ENCODE data around the gene ASTN2. TPM values are rescaled to one million over a fixed set of nuclear protein-coding genes. Genes with fewer than 3 reads are reported as not detected.

ASTN2 gene
- total and polyA plus RNA-seq, 10 donors = 0.87 to 6.1 (median 3.7) TPM

DNA sequence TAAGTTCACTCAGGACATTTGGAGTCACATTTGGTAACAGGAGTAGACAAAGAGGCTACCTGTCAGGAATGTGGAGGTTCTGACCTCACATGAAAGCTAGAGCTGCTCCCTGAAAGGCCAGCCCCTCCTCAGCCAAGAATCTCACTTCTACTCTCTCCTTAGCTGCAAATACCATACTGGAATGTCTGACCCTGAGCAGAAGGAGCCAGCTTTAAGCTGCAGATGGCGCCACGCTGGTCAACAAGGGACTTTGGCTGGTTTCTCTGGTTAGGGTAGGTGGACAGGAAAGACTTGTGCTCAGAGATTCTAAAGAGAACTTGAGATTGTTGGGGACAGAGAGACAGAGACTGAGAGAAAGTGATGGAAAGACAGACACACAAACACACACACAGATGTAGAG lies 21.9 kb downstream of the ASTN2 start:
- intact Hi-C loops (cut with DNase I; ENCODE audit: low total_unique reads) = no loop called here
- no peaks in the 10 kb centered on the region for H3K36me3 ChIP-seq
- no peaks in the 10 kb centered on the region for H3K4me1 ChIP-seq
- WGBS, 5 donors = 59 to 83% (median 67%) methylated on average over 2 of the region's 2 CpGs
- no peak overlapping the region for H3K27ac ChIP-seq
- H3K9me3 ChIP-seq = no peaks in the 10 kb centered on the region
- H3K4me3 ChIP-seq = no peak overlapping the region
- TF ChIP-seq POLR2AphosphoS5 (IDR thresholded peaks at IDR 0.05) = no peak
- TF ChIP-seq, protein P1, sequence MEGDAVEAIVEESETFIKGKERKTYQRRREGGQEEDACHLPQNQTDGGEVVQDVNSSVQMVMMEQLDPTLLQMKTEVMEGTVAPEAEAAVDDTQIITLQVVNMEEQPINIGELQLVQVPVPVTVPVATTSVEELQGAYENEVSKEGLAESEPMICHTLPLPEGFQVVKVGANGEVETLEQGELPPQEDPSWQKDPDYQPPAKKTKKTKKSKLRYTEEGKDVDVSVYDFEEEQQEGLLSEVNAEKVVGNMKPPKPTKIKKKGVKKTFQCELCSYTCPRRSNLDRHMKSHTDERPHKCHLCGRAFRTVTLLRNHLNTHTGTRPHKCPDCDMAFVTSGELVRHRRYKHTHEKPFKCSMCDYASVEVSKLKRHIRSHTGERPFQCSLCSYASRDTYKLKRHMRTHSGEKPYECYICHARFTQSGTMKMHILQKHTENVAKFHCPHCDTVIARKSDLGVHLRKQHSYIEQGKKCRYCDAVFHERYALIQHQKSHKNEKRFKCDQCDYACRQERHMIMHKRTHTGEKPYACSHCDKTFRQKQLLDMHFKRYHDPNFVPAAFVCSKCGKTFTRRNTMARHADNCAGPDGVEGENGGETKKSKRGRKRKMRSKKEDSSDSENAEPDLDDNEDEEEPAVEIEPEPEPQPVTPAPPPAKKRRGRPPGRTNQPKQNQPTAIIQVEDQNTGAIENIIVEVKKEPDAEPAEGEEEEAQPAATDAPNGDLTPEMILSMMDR (IDR thresholded peaks at IDR 0.05 in 8 of 11, conservative IDR thresholded peaks at IDR 0.05 in 3 of 11) = no peak
- no peak for TF ChIP-seq POLR2A (IDR thresholded peaks at IDR 0.05)
- DNase-seq = no peak
- no peaks in the 10 kb centered on the region for H3K27me3 ChIP-seq (replicated peaks in 1 of 7)

DNA sequence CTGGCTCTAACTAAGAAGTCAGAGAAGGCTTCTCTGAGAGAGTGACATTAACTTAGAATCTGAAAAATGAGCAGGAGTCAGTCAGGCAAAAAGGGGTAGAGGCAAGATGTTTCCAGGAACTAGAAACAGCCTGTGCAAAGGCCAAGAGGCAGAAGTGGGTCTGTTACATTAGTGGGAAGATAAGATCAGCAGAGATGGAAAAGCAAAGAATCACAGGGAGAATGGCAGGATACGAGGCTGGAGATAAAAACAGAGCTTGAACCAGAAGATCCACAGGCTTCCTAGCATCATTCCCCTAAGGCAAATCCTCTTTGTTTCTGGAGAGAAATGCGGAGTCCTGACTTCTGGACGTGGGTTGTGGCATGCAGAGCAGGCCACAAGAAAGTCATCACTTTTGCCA lies 27.4 kb downstream of the ASTN2 start:
- H3K9me3 ChIP-seq = no peaks in the 10 kb centered on the region
- intact Hi-C loops (cut with DNase I; ENCODE audit: low total_unique reads) = no loop called here
- no peak overlapping the region for H3K27ac ChIP-seq
- H3K4me3 ChIP-seq = no peak overlapping the region
- DNase-seq = no peak
- no peaks in the 10 kb centered on the region for H3K36me3 ChIP-seq
- H3K27me3 ChIP-seq (replicated peaks in 1 of 7) = no peaks in the 10 kb centered on the region
- 38 to 66% (median 52%) methylated on average over 3 of the region's 3 CpGs for WGBS, 5 donors
- TF ChIP-seq, protein P1 (IDR thresholded peaks at IDR 0.05 in 8 of 11, conservative IDR thresholded peaks at IDR 0.05 in 3 of 11) = no peak
- TF ChIP-seq POLR2AphosphoS5 (IDR thresholded peaks at IDR 0.05) = no peak
- TF ChIP-seq POLR2A (IDR thresholded peaks at IDR 0.05) = no peak
- H3K4me1 ChIP-seq = no peaks in the 10 kb centered on the region

DNA sequence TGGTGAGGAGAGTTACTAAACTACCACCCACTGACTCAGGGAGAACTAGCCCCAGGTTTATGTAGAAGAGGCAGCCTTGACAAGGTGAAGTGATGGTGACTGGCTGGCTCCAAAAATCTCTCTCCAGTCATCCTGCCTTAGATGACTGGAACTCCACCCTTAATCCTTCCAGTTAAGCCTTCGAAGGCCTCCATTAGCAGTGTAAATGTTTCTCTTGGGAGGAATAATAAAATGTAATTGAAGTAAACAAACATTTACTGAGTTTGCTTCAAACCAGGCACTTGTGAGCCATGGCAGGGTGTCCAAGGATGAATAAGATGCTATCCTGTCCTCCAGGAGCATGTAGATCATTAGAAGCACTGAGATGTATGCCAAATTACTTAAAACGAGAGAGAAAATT lies 35.5 kb downstream of the ASTN2 start:
- H3K27ac ChIP-seq = no peak overlapping the region
- no peak for DNase-seq
- H3K4me3 ChIP-seq = no peak overlapping the region
- intact Hi-C loops (cut with DNase I; ENCODE audit: low total_unique reads) = no loop called here
- no peaks in the 10 kb centered on the region for H3K27me3 ChIP-seq (replicated peaks in 1 of 7)
- WGBS, 5 donors = 66 to 83% (median 75%) methylated on average over 2 of the region's 2 CpGs
- peaks cover 0 to 4% (median 0%) of the 10 kb centered on the region in 8 donors for H3K9me3 ChIP-seq
- H3K4me1 ChIP-seq = no peaks in the 10 kb centered on the region
- TF ChIP-seq POLR2AphosphoS5 (IDR thresholded peaks at IDR 0.05) (no peak), POLR2A (IDR thresholded peaks at IDR 0.05) (no peak)
- TF ChIP-seq, protein P1 (IDR thresholded peaks at IDR 0.05 in 8 of 11, conservative IDR thresholded peaks at IDR 0.05 in 3 of 11) = no peak
- H3K36me3 ChIP-seq = no peaks in the 10 kb centered on the region

DNA sequence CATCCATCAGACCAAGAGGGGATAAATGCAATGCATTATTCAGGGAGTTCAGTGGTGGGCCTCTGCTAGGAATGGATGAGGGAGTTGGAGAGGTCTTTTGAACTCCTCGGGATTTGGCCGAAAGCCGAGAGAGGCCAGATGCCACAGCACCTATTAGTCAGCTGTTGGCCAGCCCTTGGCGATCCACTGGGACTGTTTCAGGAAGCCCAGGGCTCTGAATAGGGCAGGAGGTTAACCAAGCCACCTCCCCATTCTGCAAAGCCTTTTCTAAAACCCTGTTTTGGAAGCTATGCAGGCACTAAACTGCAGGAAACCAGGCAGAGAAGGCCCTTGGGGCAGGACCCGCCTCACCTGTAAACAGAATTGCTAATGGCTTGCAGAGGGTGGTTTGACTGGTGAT lies 37.8 kb downstream of the ASTN2 start:
- 59 to 71% (median 61%) methylated on average over 5 of the region's 5 CpGs for WGBS, 5 donors
- intact Hi-C loops (cut with DNase I; ENCODE audit: low total_unique reads) = no loop called here
- DNase-seq = no peak
- no peaks in the 10 kb centered on the region for H3K27me3 ChIP-seq (replicated peaks in 1 of 7)
- no peak overlapping the region for H3K4me3 ChIP-seq
- H3K9me3 ChIP-seq = peaks cover 0 to 4% (median 0%) of the 10 kb centered on the region in 8 donors
- no peak overlapping the region for H3K27ac ChIP-seq
- no peaks in the 10 kb centered on the region for H3K36me3 ChIP-seq
- TF ChIP-seq, protein P1 (IDR thresholded peaks at IDR 0.05 in 8 of 11, conservative IDR thresholded peaks at IDR 0.05 in 3 of 11) = no peak
- TF ChIP-seq POLR2AphosphoS5 (IDR thresholded peaks at IDR 0.05) = no peak
- no peaks in the 10 kb centered on the region for H3K4me1 ChIP-seq

All from spleen (tissue), 11 donors.